Mesenteric fat pad (tissue), 1 donor: ENCODE data around the gene ETNPPL. TPM values are rescaled to one million over a fixed set of nuclear protein-coding genes. Genes with fewer than 3 reads are reported as not detected.
"Not testable (repeated sequence)": the region's sequence is repeated elsewhere in the genome, so short reads cannot be mapped to it uniquely, and the experiment has no call there.

ENCODE experiments used
- DNase-seq: peaks from one replicate; pipeline ENCODE4 v3.0.0-alpha.2; 2020; ENCODE audit warnings: low spot score
- total RNA-seq: library from RNA; stranded (reverse); fragmentation: NEBNext Ultra II Directional; extraction: Animal tissue kit (Norgen Biotek cat#: 25700); gene quantifications from one replicate; pipeline ENCODE4 v1.2.1, GENCODE V29; 2021
- donor health status: DM: yes; HTN: yes; CAD: no.

The ETNPPL gene
- total RNA-seq, 1 donor from 2014 or later: not detected

GRCh38 chr4:108758498-108758897, 4.4 kb downstream of the ETNPPL start:
- DNase-seq: no peak

- DNase-seq: no peak
Measured at GRCh38 chr4:108754327-108754726, 8.5 kb downstream of the ETNPPL start.

GRCh38 chr4:108751321-108751720, 11.5 kb downstream of the ETNPPL start:
- no peak for DNase-seq

- DNase-seq: no peak
Measured at GRCh38 chr4:108749119-108749518, 13.7 kb downstream of the ETNPPL start.

- no peak for DNase-seq
Measured at GRCh38 chr4:108746511-108746910, 16.3 kb downstream of the ETNPPL start.

GRCh38 chr4:108744307-108744706, 18.5 kb downstream of the ETNPPL start:
- no peak for DNase-seq

GRCh38 chr4:108742451-108743420, 20.1 kb downstream of the ETNPPL start:
- DNase-seq: no peak

GRCh38 chr4:108738003-108738706, 24.7 kb downstream of the ETNPPL start:
- DNase-seq: no peak

GRCh38 chr4:108731006-108731405, 31.8 kb downstream of the ETNPPL start:
- no peak for DNase-seq

- DNase-seq: no peak
Measured at GRCh38 chr4:108730579-108730978, 32.3 kb downstream of the ETNPPL start.

GRCh38 chr4:108729731-108730130, 33.1 kb downstream of the ETNPPL start:
- DNase-seq: no peak

- DNase-seq: no peak
Measured at GRCh38 chr4:108725457-108725856, 37.4 kb downstream of the ETNPPL start.

- no peak for DNase-seq
Measured at GRCh38 chr4:108717386-108717785, 45.5 kb downstream of the ETNPPL start.

GRCh38 chr4:108716340-108716739, 46.5 kb downstream of the ETNPPL start:
- no peak for DNase-seq

- DNase-seq: no peak
Measured at GRCh38 chr4:108714880-108715279, 48.0 kb downstream of the ETNPPL start.

GRCh38 chr4:108710578-108710977, 52.3 kb downstream of the ETNPPL start:
- not testable (repeated sequence) for DNase-seq

GRCh38 chr4:108709722-108710121, 53.1 kb downstream of the ETNPPL start:
- no peak for DNase-seq

- DNase-seq: no peak
Measured at GRCh38 chr4:108709234-108709633, 53.6 kb downstream of the ETNPPL start.

- DNase-seq: no peak
Measured at GRCh38 chr4:108706289-108706688, 56.6 kb downstream of the ETNPPL start.

- DNase-seq: no peak
Measured at GRCh38 chr4:108703966-108704365, 58.9 kb downstream of the ETNPPL start.

- DNase-seq: no peak
Measured at GRCh38 chr4:108703370-108703769, 59.5 kb downstream of the ETNPPL start.

- no peak for DNase-seq
Measured at GRCh38 chr4:108702960-108703359, 59.9 kb downstream of the ETNPPL start.
